DMS79 (cell line): Measurements from ENCODE around the gene KDM7A.
A peak's percentile ranks its signal among the peaks of the same experiment; 100 is the strongest.

Source experiments
- DNase-seq: peaks from one replicate; lab custom pipeline; 2025; lab: John Stamatoyannopoulos, UW

KDM7A gene

DNA sequence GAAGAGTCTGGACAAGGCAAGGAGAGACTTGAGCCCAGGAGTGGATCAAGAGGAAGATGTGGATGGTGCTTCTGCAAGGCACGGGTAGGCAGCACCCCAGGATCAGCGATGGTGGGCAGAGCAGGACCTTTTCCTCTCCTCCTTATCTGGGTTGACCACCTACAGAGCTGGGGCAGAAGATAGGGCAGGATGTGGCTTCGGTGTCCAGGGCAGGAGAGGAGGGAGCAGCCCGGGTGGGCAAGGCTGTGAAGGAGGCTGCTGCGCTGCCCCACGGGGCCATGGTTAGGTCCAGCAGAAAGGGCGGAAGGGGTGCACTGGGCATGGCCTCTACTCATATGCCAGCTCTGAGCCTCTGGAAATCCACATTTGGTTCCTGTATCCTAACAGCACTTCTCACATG lies 94.0 kb downstream of the KDM7A start:
- no peak for DNase-seq

DNA sequence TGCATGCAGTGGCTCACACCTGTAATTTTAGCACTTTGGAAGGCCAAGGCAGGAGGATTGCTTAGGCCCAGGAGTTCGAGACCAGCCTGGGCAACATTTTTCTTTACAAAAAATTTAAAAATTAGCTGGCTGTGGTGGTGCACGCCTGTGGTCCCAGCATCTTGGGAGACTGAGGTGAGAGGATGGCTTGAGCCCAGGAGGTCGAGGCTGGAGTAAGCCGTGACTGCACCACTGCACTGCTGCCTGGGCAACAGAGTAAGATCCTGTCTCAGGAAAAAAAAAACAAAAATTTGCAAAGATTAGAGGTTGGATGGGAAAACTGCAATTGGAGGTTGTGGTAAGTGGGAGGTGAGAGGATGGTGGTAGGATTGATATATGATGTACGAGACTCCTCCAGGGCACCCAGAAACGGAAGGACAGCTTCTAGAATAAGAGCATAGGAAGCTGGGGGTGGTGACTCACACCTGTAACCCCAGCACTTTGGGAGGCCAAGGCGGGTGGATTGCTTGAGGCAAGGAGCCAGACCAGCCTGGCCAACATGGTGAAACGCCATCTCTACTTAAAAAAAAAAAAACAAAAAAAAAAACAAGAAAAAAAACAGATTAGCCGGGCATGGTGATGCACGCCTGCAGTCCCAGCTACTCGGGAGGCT lies 94.9 kb downstream of the KDM7A start:
- DNase-seq = no peak

DNA sequence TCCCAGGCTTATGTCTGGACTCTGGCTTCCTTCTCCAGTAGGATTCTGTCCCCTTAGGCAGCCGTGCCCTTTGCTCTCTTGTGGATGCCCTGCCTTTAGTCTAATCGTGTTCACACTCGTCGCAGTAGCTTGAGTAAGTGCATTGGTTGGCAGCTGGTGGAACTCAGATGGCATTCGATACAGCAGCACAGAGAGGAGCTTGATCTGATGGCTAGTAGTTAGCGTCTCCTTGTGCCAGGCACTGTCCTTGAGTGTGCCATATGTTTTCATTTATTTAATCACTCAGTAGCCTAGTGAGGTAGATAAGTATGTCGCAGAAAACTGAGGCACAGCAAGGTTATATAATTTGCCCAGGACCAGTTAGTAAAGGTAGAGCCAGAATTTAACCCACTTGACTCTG lies 95.9 kb downstream of the KDM7A start:
- DNase-seq = no peak

DNA sequence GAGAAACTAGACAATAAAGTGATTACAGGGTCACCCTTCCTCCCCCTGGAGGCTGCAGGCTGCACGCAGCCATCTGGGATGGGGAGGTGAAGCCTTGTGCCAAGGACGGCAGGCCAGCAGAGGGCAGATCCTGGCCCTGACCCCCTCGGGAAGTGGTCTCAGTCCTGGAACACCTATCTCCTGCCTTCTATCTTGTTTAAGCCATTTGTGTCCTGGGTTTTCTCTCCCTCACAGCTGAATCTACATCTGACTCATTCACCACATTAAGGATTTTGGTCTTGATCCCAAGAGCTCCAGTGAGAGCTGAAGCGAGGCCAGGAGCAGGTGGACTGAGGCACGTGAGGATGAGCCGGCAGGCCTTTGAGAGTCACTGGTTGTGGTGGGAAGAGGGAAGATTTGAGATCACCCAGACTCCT lies 97.7 kb downstream of the KDM7A start:
- DNase-seq = no peak

DNA sequence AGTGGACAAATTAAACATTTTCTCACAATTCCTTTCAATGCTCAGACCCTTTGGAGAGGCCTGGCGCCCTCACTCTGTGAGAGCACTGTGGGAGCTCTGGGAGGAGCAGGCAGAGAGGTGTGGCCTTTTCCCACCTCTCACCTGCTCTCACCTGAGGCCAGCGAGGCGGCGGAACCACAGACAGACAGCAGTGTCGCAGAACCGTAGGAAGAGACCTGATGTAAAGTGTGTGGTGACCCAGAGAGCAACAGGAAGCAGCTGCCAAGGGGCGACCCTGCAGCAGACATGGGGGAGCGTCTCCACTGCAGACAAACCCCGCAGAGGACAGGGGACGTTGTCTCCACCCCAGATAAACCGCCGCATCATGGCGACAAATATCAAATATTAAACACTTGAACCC lies 98.4 kb downstream of the KDM7A start:
- no peak for DNase-seq

DNA sequence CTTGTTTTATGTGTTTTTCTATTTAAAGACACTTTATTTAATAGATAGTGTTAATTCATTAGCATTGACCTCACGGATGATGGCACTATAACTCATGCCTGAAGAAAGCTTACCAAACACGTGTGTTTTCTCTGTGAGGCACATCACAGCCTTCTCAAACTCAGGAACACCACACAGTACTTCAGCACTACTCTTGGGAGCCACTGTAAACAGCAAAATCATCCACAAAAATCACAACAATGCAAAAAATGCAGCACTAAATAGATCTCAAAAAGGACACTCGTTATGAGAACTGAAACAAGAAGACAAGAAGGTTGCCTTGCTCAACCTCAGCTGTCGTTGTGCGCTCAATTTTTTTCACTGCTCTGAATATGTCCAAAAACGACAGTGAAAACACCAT lies 102.0 kb downstream of the KDM7A start:
- DNase-seq = no peak

DNA sequence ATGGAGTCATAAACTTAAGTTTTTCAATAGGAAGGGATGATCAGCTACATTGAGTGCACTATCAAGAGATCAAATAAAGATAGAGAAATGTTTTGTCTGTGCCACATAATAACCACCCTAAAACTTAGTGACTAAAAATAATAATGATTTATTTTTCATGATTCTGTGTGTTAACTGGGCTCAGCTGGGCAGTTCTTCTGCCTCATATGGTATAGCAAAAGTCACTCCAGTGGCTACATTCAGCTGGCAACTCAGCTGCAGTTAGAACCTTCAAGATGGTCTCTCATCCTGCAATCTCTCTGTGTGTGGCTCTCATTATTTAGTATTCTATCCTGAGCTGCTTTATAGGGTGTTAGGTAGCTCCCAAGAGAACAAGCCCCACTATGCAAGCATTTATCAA lies 106.2 kb downstream of the KDM7A start:
- DNase-seq = no peak

DNA sequence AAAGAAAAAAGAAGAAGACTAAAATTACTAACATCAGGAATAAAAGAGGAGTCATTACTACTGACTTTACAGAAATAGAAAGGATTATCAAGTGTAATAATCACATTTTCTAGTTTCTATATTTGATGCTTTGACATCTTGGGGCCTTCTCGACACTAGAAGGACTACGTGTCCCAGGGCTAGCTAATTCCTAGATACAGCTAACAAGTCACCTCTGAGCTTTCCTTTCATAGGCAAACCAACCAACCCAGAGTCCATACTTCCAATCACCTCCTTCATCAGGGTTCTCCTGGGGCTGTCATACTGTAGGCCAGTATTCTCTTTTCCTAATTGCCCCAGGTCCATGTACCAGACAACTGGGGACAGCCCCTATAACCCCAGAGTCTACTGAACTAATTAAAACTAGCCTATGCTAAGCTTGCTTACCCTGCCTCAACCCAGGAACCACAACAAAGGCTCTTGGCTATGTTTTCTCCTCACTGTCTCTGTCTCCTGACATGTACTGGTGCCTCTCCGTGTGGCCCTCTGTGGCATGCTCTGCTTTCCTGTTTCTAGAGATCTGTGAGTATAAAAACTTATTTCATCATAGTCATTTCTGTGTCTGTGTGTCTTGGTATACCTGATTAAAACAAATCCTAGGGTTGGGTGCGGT lies 107.4 kb downstream of the KDM7A start:
- no peak for DNase-seq

DNA sequence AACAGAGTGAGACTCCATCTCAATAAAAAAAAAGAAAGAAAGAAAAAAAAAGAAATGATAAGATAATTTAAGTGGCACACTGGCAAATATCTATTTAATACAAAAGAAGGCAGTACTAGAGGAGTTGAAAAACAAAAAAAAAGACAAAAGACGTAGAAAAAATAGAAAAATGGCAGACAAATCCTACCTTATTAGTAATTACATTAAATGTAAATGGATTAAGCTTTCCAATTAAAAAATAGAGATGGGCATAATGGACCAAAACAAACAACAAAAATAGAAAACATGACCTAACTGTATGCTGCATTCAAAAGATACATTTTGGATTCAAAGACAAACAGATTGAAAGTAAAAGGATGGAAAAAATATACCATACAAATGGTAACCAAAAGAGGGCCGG lies 108.8 kb downstream of the KDM7A start:
- DNase-seq = no peak

DNA sequence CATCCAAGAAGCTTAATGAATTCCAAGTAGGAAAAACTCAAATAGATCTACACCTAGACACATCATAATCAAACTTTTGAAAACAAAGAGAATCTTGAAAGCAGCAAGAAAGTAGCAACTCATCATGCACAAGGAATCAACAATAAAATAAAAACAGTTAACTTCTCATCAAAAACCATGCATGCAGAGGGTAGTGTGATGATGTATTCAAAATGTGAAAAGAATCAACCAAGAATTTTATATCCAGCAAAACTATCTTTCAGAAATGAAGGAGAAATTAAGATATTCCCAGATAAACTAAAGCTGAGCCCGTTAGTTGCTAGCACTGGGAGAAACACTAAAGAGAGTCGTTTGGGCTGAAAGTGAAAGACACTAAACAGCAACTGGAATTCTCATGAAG lies 109.7 kb downstream of the KDM7A start:
- DNase-seq = no peak

DNA sequence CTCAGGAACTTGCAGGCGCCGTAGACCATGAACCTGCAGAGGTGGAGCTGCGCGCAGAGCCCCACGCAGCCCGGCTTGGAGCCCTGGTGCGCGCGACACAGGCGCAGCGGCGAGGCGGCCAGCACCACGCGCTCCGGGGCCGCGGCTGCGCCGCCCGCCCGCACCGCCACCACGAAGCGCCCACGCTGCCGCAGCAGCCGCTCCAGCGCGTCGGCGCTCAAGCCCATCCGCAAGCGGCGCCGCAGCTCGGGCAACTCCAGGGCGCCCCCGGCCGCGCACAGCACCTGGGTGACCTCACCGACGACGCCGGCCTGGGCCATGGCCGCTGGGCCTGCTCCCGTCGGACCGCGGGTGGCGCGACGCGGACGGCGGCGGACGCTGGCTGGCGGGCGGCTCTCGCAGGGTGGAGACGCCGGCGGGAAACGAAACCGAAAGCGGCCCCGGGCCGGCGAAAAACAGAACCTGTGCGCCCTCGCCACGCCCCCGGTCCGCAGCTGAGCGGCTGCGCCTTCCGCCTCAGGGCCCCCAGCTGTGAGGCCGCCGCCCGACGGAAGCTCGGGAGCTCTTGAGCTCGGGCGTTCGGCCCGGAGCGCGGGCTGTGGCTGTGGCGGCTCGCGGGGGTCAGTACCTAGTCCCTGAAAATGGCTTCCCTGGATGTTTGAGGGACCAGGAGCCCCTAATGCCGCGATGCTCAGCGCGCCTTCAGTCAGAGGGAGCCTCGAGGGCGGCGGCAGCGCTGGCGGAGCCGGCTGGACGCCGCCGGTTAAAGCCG lies 114.1 kb downstream of the KDM7A start, which contains the start of gene PARP12:
Gene PARP12 (minus strand): TSS at position 424 of the 772 bp plus-strand sequence. CDS start 104 bp downstream, at position 320.
- DNase-seq = peak; percentile 57

DNA sequence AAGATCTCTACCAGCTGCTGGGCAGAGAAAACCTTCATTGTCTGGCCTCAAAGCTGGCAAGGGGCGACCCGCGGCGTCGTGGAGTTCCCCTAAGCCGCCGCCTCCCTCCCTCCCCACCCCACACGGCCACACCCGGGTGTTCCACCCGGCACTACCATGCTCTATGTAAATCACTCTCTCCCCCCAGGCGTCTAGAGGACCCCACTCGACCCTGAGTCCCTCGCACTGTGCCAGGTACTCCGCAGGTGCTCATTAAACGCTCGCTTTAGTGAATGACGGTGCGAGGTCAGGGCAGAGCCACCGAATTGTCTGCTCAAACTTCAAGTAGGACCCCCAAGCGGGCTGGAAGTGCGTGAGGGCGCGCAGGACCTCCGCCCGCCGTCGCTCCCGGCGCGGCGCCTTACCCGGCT lies 114.7 kb downstream of the KDM7A start:
- peak; percentile 23 for DNase-seq

DNA sequence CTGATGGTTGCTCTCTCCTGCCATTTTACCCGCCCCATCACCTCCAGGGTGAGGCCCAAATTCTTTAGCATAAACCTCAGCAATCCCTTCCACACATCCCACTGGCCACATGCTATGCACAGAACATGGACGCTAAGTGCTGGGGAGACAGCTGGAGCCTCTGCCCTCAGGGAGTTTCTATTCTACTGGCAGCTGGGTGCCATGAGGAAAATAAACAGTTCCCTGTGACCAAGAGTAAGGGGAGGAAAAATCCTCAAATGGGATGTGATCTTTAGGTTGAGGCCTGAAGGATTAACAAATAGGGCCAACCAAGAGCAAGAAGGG lies 115.2 kb downstream of the KDM7A start:
- no peak for DNase-seq

DNA sequence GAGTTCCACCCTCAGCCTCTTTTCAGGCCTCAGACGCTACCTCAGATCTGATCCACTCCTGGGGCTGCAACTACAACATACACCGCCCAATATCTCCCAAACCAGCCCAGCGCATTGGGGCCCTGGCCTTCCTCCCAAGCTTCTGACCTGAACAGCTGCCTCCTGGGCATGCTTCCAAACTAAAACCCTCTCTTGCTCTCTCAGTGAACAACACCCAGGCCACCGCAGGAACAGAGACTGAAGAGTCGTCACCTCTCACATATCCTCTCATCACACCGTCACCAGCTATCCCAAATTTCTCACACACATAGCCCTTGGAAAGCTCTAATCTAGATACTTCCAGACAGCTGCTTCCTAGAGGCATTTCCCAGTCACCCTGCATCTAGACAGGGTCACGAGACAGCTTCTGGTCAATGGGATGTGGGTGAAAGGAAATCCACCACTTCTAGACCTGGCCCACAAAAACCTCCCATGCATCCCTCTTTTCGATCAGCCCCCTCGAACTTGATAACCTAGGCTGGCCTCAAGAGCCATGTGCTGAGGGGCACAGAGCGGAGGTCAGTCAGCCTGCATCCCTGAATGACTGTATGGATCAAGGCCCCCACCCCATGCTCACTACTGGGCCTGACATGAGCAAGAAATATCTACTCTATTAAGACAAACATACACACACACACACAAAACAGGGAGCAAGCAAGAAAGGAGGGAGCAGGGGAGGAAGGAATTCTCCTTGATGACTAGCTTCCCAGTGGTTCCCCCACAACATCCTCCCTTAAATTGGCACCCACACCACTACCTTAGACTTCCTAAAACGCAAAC lies 115.8 kb downstream of the KDM7A start:
- DNase-seq = peak; percentile 75

DNA sequence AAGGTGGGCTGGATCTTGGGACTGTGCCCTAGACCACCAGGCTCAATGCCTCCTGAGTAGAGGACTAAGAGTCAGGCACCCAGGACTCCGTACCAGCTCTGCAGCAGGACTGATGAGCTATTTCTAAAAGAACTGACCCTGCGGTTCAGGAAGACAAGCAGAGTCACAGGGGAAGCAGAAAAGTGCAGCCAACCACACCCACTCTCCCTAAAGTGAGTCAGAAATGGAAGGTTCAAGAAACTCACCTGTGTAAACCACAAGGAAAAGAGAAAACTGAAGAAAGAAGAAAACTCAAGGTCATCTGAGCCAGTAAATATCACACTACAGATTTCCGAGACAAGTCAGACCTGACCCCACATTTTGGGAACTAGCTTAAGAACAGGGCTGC lies 116.5 kb downstream of the KDM7A start:
- no peak for DNase-seq

DNA sequence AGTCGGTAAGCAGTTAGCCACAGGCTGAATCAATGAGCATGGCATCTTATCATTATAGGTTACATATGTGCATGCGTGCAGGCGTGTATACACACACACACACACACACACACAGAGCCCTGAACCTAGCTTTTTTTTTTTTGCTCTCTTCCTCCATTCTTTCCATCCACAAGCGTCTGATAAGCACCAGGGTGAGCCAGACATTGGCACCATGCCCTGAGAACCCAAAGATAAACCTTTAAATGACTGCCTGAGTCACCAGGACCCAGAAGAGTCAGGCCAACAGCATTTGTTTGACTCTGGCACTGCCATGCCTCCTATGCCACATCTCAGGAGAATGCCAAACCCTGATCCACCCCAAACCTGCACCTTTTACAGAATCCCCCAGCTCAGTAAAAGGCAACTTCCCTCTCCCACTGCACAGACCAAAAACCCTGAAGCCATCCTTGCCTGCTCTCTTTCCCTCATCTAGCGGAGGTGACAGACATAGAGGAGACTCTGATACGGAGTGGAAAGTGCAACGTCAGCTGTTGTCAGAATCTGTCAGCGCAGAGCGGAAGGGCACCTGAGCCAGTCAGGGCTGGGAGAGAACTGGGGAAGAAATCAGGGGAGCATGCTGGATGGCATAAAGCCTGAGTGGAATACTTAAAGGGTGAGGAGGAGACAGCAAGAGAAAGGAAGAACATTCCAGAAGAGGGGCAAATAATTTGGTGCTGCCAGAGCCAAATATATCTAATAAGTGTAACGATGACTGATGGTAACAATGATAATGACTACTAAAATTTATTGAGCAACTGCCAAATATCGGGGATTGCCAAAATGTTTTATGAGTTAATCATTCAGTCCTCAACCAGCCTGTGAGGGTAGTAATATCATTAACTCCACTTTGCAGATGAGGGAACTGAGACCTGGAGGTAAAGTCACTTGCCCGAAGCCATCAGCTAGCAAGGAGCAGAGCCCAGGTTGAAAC lies 117.2 kb downstream of the KDM7A start:
- peak; percentile 54 for DNase-seq

DNA sequence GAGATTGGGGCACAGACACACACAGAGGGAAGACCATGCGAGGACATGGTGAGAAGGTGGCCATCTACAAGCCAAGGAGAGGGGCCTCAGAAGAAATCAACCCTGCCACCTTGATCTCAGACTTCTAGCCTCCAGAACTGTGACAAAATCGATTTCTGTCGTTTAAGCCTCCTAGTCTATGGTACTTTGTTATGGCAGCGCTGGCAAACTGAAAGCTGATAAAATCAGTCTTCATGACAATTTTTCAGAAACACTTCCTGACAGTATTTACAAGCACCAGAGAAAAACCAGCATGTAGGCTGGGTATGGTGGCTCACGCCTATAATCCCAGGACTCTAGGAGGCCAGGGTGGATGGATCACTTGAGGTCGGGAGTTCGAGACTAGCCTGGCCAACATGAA lies 118.3 kb downstream of the KDM7A start:
- no peak for DNase-seq

DNA sequence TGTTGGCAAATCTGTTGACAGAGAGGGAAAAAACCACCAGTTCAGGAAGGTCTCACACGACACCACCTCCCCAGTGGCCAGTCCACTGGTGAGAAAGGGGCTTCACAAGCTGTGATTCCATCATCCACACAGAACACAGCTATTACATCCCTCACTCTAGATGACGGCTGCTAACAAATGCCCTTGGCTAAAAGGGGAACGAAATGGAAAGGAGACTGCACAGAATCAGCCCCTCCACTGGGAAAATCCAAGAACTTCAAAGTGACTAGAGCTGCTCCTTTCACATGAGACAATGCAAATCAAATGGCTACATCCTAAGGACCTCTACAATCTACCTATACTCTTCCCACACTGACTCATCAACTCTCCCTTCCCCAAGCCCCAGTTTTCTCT lies 119.6 kb downstream of the KDM7A start:
- no peak for DNase-seq

DNA sequence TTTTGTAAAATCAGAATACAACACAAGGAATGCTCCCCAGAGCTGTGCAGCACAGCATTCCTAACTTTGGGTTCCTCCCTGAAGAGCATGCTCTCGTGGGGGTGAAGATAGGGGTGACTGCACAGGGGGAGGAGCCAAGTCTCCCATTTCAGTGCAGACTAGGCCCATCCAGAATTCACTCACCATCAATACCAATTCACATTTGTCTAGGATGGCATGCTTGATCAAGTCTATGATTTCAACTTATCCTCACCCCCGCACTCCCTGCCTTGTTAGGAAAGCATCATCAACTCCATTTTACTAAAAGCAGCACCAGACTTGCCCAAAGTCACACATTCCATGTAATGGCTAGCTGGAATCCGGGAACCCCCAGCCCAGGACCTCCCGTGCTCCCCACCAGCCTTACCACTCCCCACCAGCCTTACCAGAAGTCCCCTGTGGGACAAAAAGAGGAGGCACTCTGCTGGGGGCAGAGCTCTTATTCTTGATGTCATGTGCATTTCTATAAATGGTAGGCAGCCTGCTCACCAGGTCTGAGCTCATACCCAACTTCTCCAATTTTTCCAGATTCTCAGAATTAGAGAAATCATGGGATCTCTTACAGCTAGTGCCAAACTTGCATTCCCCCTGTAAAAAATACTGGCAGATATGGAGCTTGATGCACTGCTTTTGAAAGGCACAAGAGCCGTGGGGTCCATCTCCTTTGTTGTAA lies 120.2 kb downstream of the KDM7A start:
- no peak for DNase-seq

DNA sequence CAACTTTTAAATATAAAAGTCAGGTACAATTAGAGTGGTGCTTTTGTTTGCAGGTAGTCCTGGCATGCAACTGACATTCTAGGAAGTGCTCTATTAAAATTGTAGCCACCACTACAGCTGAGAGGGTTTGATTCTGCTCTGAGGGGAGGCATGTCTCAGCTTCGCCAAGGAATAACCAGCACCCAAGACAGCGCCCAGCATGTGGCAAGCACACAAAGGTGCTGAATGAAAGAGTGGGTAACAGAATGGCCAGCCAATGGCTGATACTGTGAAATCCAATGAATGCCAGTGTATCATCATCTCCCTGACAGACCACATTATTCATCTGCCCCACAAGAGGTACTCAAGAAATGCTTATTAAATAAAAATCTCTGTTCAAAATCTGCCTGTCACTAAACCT lies 121.0 kb downstream of the KDM7A start:
- DNase-seq = no peak

DNA sequence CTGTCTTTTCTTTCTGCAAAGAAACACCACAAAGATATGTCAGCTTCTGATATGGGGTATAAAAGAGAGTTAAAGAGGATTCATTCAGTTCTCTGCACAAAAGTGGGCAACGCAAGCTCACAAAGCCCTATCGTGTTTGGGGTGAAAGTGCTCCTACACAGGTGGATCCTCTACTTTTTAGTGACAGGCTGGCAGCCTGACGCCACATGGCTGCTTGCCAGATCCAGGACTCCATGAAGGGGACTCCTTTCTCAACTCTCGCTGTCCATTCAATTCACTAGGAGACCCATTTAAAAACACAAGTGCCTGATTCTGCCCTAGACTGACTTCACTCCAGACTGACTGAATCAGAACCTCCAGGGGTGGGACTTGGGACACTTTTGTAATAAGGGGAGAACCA lies 122.0 kb downstream of the KDM7A start:
- DNase-seq = no peak
